Prostate gland (tissue), 2 donors: ENCODE results near the gene KBTBD6.

Experiments used
- CTCF ChIP-seq, 4 experiments: fragments of 200-600 bp in 2 of 4; fragments of 450-650 bp in 2 of 4; sonication (generic) in 2 of 4; IDR thresholded peaks; 1 replicate in 3 of 4; 2 replicates in 1 of 4; pipeline ENCODE4 v1.5.1; 2016 to 2019; ENCODE audit warnings: antibody characterized with exemption in 4 of 4, mild to moderate bottlenecking in 2 of 4, moderate library complexity in 2 of 4
- POLR2A ChIP-seq: fragments of 450-650 bp; IDR thresholded peaks from one replicate; pipeline ENCODE4 v1.6.1; 2016; ENCODE audit warnings: antibody characterized with exemption, mild to moderate bottlenecking
- POLR2AphosphoS5 ChIP-seq: sonication (generic); formaldehyde crosslinking; IDR thresholded peaks from one replicate; pipeline ENCODE4 v1.6.1; 2017; ENCODE audit warnings: antibody characterized with exemption

- TF ChIP-seq CTCF (IDR thresholded peaks at IDR 0.05) (no peak), POLR2AphosphoS5 (no peak), POLR2A (no peak)
These were observed 47.1 kb upstream of the KBTBD6 start for GRCh38 chr13:41179593-41180250.
